ENCODE results near the gene FREY1.

Gene FREY1

DNA sequence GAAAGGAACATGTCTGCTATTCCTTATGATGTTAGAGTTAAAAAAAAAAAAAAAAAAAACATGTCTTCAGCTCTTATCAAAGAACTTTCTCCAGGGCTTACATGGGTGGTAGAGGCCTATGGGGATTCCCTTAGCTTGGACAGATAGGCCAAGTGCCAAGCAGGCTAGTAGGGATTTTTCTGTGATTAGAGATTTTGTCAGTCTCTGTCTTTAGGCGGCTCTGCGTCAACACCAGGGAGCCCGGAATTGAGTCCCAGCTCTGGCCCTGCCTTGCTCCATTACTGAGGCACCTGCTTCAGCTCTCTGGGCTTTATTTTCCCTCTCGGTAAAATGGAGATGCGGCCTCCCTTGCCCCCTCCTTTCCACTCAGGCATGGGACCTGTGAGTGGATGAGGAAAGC lies 46.7 kb downstream of the FREY1 start:
- Histone ChIP-seq H3K9me3 (ENCODE audit: control insufficient read depth, insufficient read depth, low read depth, low read length) (no peaks in the 10 kb centered on the region), H3K27ac (ENCODE audit: extremely low read depth, low read depth, low read length) (no peak overlapping the region), H3K36me3 (ENCODE audit: control insufficient read depth in 2 of 2, insufficient read depth in 1 of 2, low read length in 2 of 2) (peaks cover 0 to 70% of the 10 kb centered on the region in 2 experiments; a peak in 1 of 3 replicates), H3K4me3 (ENCODE audit: low read depth, low read length) (no peak overlapping the region), H3K4me1 (ENCODE audit: control insufficient read depth, insufficient read depth, low read length) (no peaks in the 10 kb centered on the region)
- CTCF ChIA-PET, result interaction anchor here (0.7 to 3.6 kb wide), 3 partner anchors 13 to 234 kb away, joined by 3 to 41 read pairs (median 3); no protein-coding TSS in a partner anchor
- no peak for TF ChIP-seq ZNF404 (tag by site-specific recombination; IDR thresholded peaks at IDR 0.05)
- no peak for TF ChIP-seq ZNF621 (tag by site-specific recombination; IDR thresholded peaks at IDR 0.05)
- TF ChIP-seq ZNF335 (tag by site-specific recombination; conservative IDR thresholded peaks at IDR 0.05), result no peak
- TF ChIP-seq FEZF1 (tag by site-specific recombination; IDR thresholded peaks at IDR 0.05), result no peak
- TF ChIP-seq, protein P1, sequence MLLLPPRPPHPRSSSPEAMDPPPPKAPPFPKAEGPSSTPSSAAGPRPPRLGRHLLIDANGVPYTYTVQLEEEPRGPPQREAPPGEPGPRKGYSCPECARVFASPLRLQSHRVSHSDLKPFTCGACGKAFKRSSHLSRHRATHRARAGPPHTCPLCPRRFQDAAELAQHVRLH (tag by site-specific recombination; IDR thresholded peaks at IDR 0.05), result no peak
- POLR2A ChIA-PET, result interaction anchor here (0.5 kb wide), 1 partner anchor 12 kb away, joined by 4 read pairs; no protein-coding TSS in a partner anchor

DNA sequence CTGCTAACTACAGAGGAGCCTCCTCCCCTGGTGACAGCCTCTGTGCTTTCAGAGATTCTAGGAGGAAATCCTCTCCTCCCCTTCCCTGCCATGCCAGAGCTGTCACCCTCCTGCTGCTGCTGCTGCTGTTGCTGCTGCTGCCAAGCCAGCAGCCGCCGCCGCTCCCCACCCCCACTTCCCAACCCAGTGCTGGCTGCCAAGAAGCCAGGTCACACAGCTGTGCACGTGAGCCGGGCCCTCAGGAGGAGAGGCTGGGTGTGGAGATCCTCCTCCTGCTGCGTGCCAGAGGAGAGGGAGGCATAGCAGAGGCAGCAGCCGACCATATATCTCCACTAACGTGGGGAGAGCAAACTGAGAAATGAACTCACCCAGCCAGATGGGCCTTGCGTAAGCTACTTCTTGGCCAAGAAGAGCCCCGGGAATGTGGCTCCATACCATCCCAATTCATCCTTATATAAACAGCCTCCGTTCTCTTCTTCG lies 47.4 kb downstream of the FREY1 start:
- no peak overlapping the region for H3K27ac ChIP-seq (ENCODE audit: extremely low read depth, low read depth, low read length)
- no peak overlapping the region for H3K4me3 ChIP-seq (ENCODE audit: low read depth, low read length)
- ChIA-PET POLR2A (interaction anchor here (0.5 kb wide), 1 partner anchor 11 kb away, joined by 4 read pairs; no protein-coding TSS in a partner anchor), CTCF (interaction anchor here (0.6 to 1.2 kb wide), 3 partner anchors 13 to 235 kb away, joined by 3 read pairs; no protein-coding TSS in a partner anchor)
- H3K9me3 ChIP-seq (ENCODE audit: control insufficient read depth, insufficient read depth, low read depth, low read length), result no peaks in the 10 kb centered on the region
- no peaks in the 10 kb centered on the region for H3K4me1 ChIP-seq (ENCODE audit: control insufficient read depth, insufficient read depth, low read length)
- peaks cover 0 to 70% of the 10 kb centered on the region in 2 experiments; a peak in 1 of 3 replicates for H3K36me3 ChIP-seq (ENCODE audit: control insufficient read depth in 2 of 2, insufficient read depth in 1 of 2, low read length in 2 of 2)
- TF ChIP-seq ZNF175 (tag by site-specific recombination; IDR thresholded peaks at IDR 0.05), result no peak
- no peak for TF ChIP-seq GLI2 (tag by site-specific recombination; IDR thresholded peaks at IDR 0.05; ENCODE audit: borderline replicate concordance, low read depth)
- TF ChIP-seq, protein P2, sequence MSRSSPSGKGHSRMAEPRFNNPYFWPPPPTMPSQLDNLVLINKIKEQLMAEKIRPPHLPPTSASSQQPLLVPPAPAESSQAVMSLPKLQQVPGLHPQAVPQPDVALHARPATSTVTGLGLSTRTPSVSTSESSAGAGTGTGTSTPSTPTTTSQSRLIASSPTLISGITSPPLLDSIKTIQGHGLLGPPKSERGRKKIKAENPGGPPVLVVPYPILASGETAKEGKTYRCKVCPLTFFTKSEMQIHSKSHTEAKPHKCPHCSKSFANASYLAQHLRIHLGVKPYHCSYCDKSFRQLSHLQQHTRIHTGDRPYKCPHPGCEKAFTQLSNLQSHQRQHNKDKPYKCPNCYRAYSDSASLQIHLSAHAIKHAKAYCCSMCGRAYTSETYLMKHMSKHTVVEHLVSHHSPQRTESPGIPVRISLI (tag by site-specific recombination; IDR thresholded peaks at IDR 0.05), result no peak
- TF ChIP-seq ZNF501 (tag by site-specific recombination; IDR thresholded peaks at IDR 0.05), result no peak
- no peak for TF ChIP-seq ZNF248 (tag by site-specific recombination; IDR thresholded peaks at IDR 0.05)
- TF ChIP-seq, protein P3, sequence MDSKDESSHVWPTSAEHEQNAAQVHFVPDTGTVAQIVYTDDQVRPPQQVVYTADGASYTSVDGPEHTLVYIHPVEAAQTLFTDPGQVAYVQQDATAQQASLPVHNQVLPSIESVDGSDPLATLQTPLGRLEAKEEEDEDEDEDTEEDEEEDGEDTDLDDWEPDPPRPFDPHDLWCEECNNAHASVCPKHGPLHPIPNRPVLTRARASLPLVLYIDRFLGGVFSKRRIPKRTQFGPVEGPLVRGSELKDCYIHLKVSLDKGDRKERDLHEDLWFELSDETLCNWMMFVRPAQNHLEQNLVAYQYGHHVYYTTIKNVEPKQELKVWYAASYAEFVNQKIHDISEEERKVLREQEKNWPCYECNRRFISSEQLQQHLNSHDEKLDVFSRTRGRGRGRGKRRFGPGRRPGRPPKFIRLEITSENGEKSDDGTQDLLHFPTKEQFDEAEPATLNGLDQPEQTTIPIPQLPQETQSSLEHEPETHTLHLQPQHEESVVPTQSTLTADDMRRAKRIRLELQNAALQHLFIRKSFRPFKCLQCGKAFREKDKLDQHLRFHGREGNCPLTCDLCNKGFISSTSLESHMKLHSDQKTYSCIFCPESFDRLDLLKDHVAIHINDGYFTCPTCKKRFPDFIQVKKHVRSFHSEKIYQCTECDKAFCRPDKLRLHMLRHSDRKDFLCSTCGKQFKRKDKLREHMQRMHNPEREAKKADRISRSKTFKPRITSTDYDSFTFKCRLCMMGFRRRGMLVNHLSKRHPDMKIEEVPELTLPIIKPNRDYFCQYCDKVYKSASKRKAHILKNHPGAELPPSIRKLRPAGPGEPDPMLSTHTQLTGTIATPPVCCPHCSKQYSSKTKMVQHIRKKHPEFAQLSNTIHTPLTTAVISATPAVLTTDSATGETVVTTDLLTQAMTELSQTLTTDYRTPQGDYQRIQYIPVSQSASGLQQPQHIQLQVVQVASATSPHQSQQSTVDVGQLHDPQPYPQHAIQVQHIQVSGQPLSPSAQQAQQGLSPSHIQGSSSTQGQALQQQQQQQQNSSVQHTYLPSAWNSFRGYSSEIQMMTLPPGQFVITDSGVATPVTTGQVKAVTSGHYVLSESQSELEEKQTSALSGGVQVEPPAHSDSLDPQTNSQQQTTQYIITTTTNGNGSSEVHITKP (tag by site-specific recombination; IDR thresholded peaks at IDR 0.05), result peak; percentile 88
- peak; percentile 88 for TF ChIP-seq OSR2 (tag by site-specific recombination; IDR thresholded peaks at IDR 0.05)
- 0 out of 2 replicates have a peak, but pooled peaks have one; percentile 24 for TF ChIP-seq SP7 (tag by site-specific recombination; IDR thresholded peaks at IDR 0.05)
- no peak for TF ChIP-seq ZNF837 (tag by site-specific recombination; IDR thresholded peaks at IDR 0.05)
- no peak for TF ChIP-seq KLF16 (tag by site-specific recombination; IDR thresholded peaks at IDR 0.05)
- TF ChIP-seq ZNF112 (tag by site-specific recombination; IDR thresholded peaks at IDR 0.05), result no peak
- TF ChIP-seq ZXDB (tag by site-specific recombination; IDR thresholded peaks at IDR 0.05), result peak; percentile 49
- TF ChIP-seq ZFHX2 (tag by site-specific recombination; conservative IDR thresholded peaks at IDR 0.05), result peak; percentile 35; the same call in 1 of the 2 replicates
- TF ChIP-seq, protein P4, sequence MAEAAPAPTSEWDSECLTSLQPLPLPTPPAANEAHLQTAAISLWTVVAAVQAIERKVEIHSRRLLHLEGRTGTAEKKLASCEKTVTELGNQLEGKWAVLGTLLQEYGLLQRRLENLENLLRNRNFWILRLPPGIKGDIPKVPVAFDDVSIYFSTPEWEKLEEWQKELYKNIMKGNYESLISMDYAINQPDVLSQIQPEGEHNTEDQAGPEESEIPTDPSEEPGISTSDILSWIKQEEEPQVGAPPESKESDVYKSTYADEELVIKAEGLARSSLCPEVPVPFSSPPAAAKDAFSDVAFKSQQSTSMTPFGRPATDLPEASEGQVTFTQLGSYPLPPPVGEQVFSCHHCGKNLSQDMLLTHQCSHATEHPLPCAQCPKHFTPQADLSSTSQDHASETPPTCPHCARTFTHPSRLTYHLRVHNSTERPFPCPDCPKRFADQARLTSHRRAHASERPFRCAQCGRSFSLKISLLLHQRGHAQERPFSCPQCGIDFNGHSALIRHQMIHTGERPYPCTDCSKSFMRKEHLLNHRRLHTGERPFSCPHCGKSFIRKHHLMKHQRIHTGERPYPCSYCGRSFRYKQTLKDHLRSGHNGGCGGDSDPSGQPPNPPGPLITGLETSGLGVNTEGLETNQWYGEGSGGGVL (tag by site-specific recombination; IDR thresholded peaks at IDR 0.05), result 0 out of 2 replicates have a peak, but pooled peaks have one; percentile 16
- TF ChIP-seq IKZF3 (tag by site-specific recombination; IDR thresholded peaks at IDR 0.05), result 0 out of 2 replicates have a peak, but pooled peaks have one; percentile 43
- TF ChIP-seq, protein P5, sequence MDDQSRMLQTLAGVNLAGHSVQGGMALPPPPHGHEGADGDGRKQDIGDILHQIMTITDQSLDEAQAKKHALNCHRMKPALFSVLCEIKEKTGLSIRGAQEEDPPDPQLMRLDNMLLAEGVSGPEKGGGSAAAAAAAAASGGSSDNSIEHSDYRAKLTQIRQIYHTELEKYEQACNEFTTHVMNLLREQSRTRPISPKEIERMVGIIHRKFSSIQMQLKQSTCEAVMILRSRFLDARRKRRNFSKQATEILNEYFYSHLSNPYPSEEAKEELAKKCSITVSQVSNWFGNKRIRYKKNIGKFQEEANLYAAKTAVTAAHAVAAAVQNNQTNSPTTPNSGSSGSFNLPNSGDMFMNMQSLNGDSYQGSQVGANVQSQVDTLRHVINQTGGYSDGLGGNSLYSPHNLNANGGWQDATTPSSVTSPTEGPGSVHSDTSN (CRISPR knock-in tag; IDR thresholded peaks at IDR 0.05), result no peak
- TF ChIP-seq ZIC2 (tag by site-specific recombination; IDR thresholded peaks at IDR 0.05), result peak; percentile 91
- TF ChIP-seq, protein P6, sequence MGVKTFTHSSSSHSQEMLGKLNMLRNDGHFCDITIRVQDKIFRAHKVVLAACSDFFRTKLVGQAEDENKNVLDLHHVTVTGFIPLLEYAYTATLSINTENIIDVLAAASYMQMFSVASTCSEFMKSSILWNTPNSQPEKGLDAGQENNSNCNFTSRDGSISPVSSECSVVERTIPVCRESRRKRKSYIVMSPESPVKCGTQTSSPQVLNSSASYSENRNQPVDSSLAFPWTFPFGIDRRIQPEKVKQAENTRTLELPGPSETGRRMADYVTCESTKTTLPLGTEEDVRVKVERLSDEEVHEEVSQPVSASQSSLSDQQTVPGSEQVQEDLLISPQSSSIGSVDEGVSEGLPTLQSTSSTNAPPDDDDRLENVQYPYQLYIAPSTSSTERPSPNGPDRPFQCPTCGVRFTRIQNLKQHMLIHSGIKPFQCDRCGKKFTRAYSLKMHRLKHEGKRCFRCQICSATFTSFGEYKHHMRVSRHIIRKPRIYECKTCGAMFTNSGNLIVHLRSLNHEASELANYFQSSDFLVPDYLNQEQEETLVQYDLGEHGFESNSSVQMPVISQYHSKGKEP (tag by site-specific recombination; IDR thresholded peaks at IDR 0.05), result peak; percentile 50; the same call in 1 of the 2 replicates
- TF ChIP-seq ZSCAN30 (tag by site-specific recombination; IDR thresholded peaks at IDR 0.05), result 0 out of 2 replicates have a peak, but pooled peaks have one; percentile 70
- no peak for TF ChIP-seq ZNF76 (tag by site-specific recombination; IDR thresholded peaks at IDR 0.05; ENCODE audit: borderline replicate concordance, low read depth)

All from HEK293 (cell line).